Neural cell (in vitro differentiated cells): ENCODE results near the gene SPATA45. TPM values are rescaled to one million over a fixed set of nuclear protein-coding genes. Genes with fewer than 3 reads are reported as not detected.
"Not testable (repeated sequence)": the region's sequence is repeated elsewhere in the genome, so short reads cannot be mapped to it uniquely, and the experiment has no call there.

Source experiments
- H2AFZ ChIP-seq: fragments of 200-600, 300-800 bp; sonication (generic), shearing (Covaris generic); 2 replicates; pipeline ENCODE4 v1.6.0; 2014; ENCODE audit warnings: low read depth, mild to moderate bottlenecking, antibody characterized with exemption, low read length, moderate library complexity
- H3F3A ChIP-seq: fragments of 200-600 bp; shearing (Covaris generic); 2 replicates; pipeline ENCODE4 v1.6.1; 2016; ENCODE audit warnings: mild to moderate bottlenecking, moderate library complexity, mixed read lengths, antibody characterized with exemption, low read length; ENCODE audit not compliant: insufficient read depth, poor library complexity, severe bottlenecking
- H3K27ac ChIP-seq: fragments of 200-600, 300-800 bp; sonication (generic), shearing (Covaris generic); 2 replicates; pipeline ENCODE4 v1.5.1; 2014; ENCODE audit warnings: mild to moderate bottlenecking, low read length, moderate library complexity
- H3K27me3 ChIP-seq: fragments of 300-800, 200-600 bp; sonication (generic), shearing (Covaris generic); 2 replicates; pipeline ENCODE4 v1.6.0; 2014; ENCODE audit warnings: mild to moderate bottlenecking, low read depth, low read length, moderate library complexity; ENCODE audit not compliant: insufficient read depth
- H3K36me3 ChIP-seq: fragments of 300-800, 200-600 bp; sonication (generic), shearing (Covaris generic); 2 replicates; pipeline ENCODE4 v1.5.1; 2014; ENCODE audit warnings: mild to moderate bottlenecking, antibody characterized with exemption, low read length, moderate library complexity; ENCODE audit not compliant: insufficient read depth
- H3K4me2 ChIP-seq: fragments of 300-800, 200-600 bp; sonication (generic), shearing (Covaris generic); 2 replicates; pipeline ENCODE4 v1.6.0; 2014; ENCODE audit warnings: mild to moderate bottlenecking, low read length
- H3K4me3 ChIP-seq: fragments of 300-800, 200-600 bp; sonication (generic), shearing (Covaris generic); 2 replicates; pipeline ENCODE4 v1.5.1; 2014; ENCODE audit warnings: mild to moderate bottlenecking, low read length, moderate library complexity
- H3K79me2 ChIP-seq: fragments of 200-600 bp; shearing (Covaris generic); replicated peaks from 2 replicates; pipeline ENCODE4 v1.6.0; 2014; ENCODE audit warnings: mild to moderate bottlenecking, low read length, moderate library complexity; ENCODE audit not compliant: insufficient read depth
- H3K9ac ChIP-seq: fragments of 300-800, 200-600 bp; sonication (generic), shearing (Covaris generic); 2 replicates; pipeline ENCODE4 v1.6.1; 2016; ENCODE audit warnings: mild to moderate bottlenecking, low read length, mixed read lengths
- H3K9me2 ChIP-seq: fragments of 200-600 bp; shearing (Covaris generic); 2 replicates; pipeline ENCODE4 v1.6.1; 2016; ENCODE audit warnings: mild to moderate bottlenecking, low read length, mixed read lengths; ENCODE audit not compliant: insufficient read depth
- H3K9me3 ChIP-seq: fragments of 200-600, 300-800 bp; sonication (generic), shearing (Covaris generic); 2 replicates; pipeline ENCODE4 v1.6.1; 2016; ENCODE audit warnings: mild to moderate bottlenecking, mixed run types, low read length, moderate library complexity, mixed read lengths
- H4K20me1 ChIP-seq: fragments of 200-600 bp; shearing (Covaris generic); 2 replicates; pipeline ENCODE4 v1.6.1; 2016; ENCODE audit warnings: mild to moderate bottlenecking, mixed run types; ENCODE audit not compliant: insufficient read depth
- EP300 ChIP-seq: fragments of 450-650 bp; conservative IDR thresholded peaks from 2 replicates; pipeline ENCODE4 v1.6.1; 2014; ENCODE audit warnings: antibody characterized with exemption, mild to moderate bottlenecking, moderate library complexity; ENCODE audit not compliant: poor library complexity, severe bottlenecking
- EZH2 ChIP-seq: fragments of 200-600, 300-800 bp; shearing (Covaris generic), sonication (generic); IDR thresholded peaks from 2 replicates; pipeline ENCODE4 v1.6.1; 2014; ENCODE audit warnings: antibody characterized with exemption, low read length, borderline replicate concordance, mild to moderate bottlenecking; ENCODE audit not compliant: insufficient read depth, poor library complexity, severe bottlenecking
- MXI1 ChIP-seq: fragments of 450-650 bp; conservative IDR thresholded peaks from 2 replicates; pipeline ENCODE4 v1.6.1; 2014; ENCODE audit warnings: antibody characterized with exemption, mild to moderate bottlenecking; ENCODE audit not compliant: poor library complexity, severe bottlenecking
- POLR2AphosphoS5 ChIP-seq: IDR thresholded peaks from 2 replicates; pipeline ENCODE4 v1.6.1; 2012
- RAD21 ChIP-seq: fragments of 450-650 bp; conservative IDR thresholded peaks from 2 replicates; pipeline ENCODE4 v1.6.1; 2014; ENCODE audit warnings: antibody characterized with exemption, mild to moderate bottlenecking, moderate library complexity
- SMC3 ChIP-seq: fragments of 450-650 bp; conservative IDR thresholded peaks from 2 replicates; pipeline ENCODE4 v1.6.1; 2014; ENCODE audit warnings: antibody characterized with exemption, mild to moderate bottlenecking, moderate library complexity; ENCODE audit not compliant: poor library complexity
- TAF1 ChIP-seq: IDR thresholded peaks from 2 replicates; pipeline ENCODE4 v1.6.1; 2012; ENCODE audit warnings: low read depth
- polyA plus RNA-seq: library from polyadenylated mRNA; depleted of rRNA; stranded (reverse); fragments of >200 nt; gene quantifications from 2 replicates; pipeline ENCODE4 v1.2.3, GENCODE V29; 2014
- TF ChIP-seq, protein P1 (sequence below): IDR thresholded peaks from 2 replicates; pipeline ENCODE4 v1.6.1; 2012; ENCODE audit warnings: borderline replicate concordance
- TF ChIP-seq, protein P2 (sequence below): fragments of 450-650 bp; IDR thresholded peaks from 2 replicates; pipeline ENCODE4 v1.5.1; 2014; ENCODE audit warnings: antibody characterized with exemption, mild to moderate bottlenecking, moderate library complexity; ENCODE audit not compliant: poor library complexity, severe bottlenecking

SPATA45 gene
- polyA plus RNA-seq, 1 donor from 2014 or later, result not detected

DNA sequence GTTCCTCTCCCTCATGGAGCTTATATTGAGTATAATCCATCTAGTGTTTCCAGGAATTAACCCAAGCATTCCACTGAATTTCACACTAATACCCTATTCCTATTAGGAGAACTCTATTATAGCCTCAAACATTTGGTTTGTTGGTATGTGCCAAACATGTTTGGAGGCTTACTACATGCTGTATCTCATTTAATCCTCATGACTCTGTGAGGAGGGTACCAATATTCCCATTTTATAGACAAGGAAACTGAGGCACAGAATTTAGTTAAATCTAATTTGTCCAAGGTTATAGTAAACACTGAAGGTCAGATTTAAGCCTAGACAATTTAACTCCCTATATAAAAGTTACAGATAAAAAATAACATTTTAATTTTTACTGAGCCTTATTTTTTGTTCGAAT, 19.7 kb upstream of the SPATA45 start:
- H4K20me1 ChIP-seq, result no peaks in the 10 kb centered on the region
- H3K36me3 ChIP-seq, result peaks cover 4% of the 10 kb centered on the region
- H3K9me3 ChIP-seq, result no peaks in the 10 kb centered on the region

DNA sequence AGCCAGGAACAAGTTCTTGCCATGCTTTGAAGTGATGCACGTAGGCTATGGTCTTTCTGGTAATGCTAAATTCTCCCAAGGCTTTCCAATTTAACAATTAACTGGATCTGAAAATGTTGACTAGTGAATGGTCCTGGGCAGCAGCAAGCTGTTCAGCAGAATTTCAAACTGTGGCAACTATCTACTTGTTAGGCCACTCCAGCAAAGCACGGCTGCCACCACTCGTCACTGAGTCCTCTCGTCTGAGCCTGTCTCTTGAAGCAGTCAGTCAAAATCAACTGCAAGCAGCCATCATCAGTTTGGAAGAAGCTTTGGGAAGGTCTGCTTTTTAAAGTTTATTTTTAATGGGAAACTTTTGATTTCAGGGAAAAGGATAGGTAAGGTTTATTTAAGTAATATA, 16.8 kb upstream of the SPATA45 start:
- no peaks in the 10 kb centered on the region for H3K9me3 ChIP-seq
- no peaks in the 10 kb centered on the region for H3K27me3 ChIP-seq
- no peaks in the 10 kb centered on the region for H4K20me1 ChIP-seq
- H3K36me3 ChIP-seq, result peaks cover 4% of the 10 kb centered on the region
- peak overlapping the region; percentile 19 for H3K4me3 ChIP-seq
- no peak overlapping the region for H3K27ac ChIP-seq
- H3K4me2 ChIP-seq, result no peak overlapping the region
- H3K79me2 ChIP-seq, result peaks cover 34% of the 10 kb centered on the region
- no peak overlapping the region for H3K9ac ChIP-seq
- no peak overlapping the region for H2AFZ ChIP-seq
- TF ChIP-seq TAF1 (no peak), MXI1 (no peak), POLR2AphosphoS5 (no peak), SMC3 (no peak), EP300 (no peak), EZH2 (no peak), RAD21 (no peak)
- TF ChIP-seq, protein P1, sequence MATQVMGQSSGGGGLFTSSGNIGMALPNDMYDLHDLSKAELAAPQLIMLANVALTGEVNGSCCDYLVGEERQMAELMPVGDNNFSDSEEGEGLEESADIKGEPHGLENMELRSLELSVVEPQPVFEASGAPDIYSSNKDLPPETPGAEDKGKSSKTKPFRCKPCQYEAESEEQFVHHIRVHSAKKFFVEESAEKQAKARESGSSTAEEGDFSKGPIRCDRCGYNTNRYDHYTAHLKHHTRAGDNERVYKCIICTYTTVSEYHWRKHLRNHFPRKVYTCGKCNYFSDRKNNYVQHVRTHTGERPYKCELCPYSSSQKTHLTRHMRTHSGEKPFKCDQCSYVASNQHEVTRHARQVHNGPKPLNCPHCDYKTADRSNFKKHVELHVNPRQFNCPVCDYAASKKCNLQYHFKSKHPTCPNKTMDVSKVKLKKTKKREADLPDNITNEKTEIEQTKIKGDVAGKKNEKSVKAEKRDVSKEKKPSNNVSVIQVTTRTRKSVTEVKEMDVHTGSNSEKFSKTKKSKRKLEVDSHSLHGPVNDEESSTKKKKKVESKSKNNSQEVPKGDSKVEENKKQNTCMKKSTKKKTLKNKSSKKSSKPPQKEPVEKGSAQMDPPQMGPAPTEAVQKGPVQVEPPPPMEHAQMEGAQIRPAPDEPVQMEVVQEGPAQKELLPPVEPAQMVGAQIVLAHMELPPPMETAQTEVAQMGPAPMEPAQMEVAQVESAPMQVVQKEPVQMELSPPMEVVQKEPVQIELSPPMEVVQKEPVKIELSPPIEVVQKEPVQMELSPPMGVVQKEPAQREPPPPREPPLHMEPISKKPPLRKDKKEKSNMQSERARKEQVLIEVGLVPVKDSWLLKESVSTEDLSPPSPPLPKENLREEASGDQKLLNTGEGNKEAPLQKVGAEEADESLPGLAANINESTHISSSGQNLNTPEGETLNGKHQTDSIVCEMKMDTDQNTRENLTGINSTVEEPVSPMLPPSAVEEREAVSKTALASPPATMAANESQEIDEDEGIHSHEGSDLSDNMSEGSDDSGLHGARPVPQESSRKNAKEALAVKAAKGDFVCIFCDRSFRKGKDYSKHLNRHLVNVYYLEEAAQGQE, result no peak
- TF ChIP-seq, protein P2, sequence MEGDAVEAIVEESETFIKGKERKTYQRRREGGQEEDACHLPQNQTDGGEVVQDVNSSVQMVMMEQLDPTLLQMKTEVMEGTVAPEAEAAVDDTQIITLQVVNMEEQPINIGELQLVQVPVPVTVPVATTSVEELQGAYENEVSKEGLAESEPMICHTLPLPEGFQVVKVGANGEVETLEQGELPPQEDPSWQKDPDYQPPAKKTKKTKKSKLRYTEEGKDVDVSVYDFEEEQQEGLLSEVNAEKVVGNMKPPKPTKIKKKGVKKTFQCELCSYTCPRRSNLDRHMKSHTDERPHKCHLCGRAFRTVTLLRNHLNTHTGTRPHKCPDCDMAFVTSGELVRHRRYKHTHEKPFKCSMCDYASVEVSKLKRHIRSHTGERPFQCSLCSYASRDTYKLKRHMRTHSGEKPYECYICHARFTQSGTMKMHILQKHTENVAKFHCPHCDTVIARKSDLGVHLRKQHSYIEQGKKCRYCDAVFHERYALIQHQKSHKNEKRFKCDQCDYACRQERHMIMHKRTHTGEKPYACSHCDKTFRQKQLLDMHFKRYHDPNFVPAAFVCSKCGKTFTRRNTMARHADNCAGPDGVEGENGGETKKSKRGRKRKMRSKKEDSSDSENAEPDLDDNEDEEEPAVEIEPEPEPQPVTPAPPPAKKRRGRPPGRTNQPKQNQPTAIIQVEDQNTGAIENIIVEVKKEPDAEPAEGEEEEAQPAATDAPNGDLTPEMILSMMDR, result no peak
- H3F3A ChIP-seq, result no peaks in the 10 kb centered on the region
- no peaks in the 10 kb centered on the region for H3K9me2 ChIP-seq

More for the DNA sequence above, 19.7 kb upstream of the SPATA45 start:
- no peak overlapping the region for H2AFZ ChIP-seq
- no peak overlapping the region for H3K27ac ChIP-seq
- H3K79me2 ChIP-seq, result peaks cover 8% of the 10 kb centered on the region
- TF ChIP-seq POLR2AphosphoS5, result no peak
- TF ChIP-seq EZH2, result no peak
- no peak for TF ChIP-seq TAF1
- TF ChIP-seq, protein P1, result no peak
- no peak for TF ChIP-seq EP300
- no peak for TF ChIP-seq SMC3
- TF ChIP-seq, protein P2, result no peak
- no peak for TF ChIP-seq RAD21
- no peak for TF ChIP-seq MXI1
- H3K4me2 ChIP-seq, result no peak overlapping the region
- no peak overlapping the region for H3K4me3 ChIP-seq
- no peaks in the 10 kb centered on the region for H3K27me3 ChIP-seq
- no peaks in the 10 kb centered on the region for H3K9me2 ChIP-seq
- no peaks in the 10 kb centered on the region for H3F3A ChIP-seq
- no peak overlapping the region for H3K9ac ChIP-seq

DNA sequence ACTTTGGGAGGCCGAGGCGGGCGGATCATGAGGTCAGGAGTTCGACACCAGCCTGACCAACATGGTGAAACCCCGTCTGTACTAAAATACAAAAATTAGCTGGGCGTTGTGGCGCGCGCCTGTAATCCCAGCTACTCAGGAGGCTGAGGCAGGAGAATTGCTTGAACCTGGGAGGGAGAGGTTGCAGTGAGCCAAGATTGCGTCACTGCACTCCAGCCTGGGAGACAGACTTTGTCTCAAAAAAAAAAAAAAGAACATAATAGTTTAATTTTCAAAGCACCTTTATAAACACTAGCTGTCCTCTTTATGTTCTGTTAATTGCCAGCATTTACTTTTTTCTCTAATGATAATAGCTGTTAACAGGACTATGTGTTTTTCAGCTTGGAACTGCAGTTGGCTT, 15.9 kb upstream of the SPATA45 start:
- H3K36me3 ChIP-seq, H3K9ac ChIP-seq, H4K20me1 ChIP-seq, H3K9me2 ChIP-seq, H3F3A ChIP-seq, H3K9me3 ChIP-seq, H3K4me2 ChIP-seq, H3K27ac ChIP-seq, H3K27me3 ChIP-seq, H2AFZ ChIP-seq: not testable (repeated sequence)
- Histone ChIP-seq H3K4me3 (peak overlapping the region; percentile 19), H3K79me2 (peaks cover 42% of the 10 kb centered on the region)
